Measurements from ENCODE around the gene GRAMD2A. TPM values are rescaled to one million over a fixed set of nuclear protein-coding genes. Genes with fewer than 3 reads are reported as not detected.

The GRAMD2A gene
- total RNA-seq, 2 donors from 2014 or later: 2.3 to 3.3 TPM

- Histone ChIP-seq H3K27ac (peak overlapping the region; percentile 7), H3K9me3 (no peaks in the 10 kb centered on the region), H3K4me3 (no peak overlapping the region), H3K27me3 (no peaks in the 10 kb centered on the region), H3K36me3 (peaks cover 4% of the 10 kb centered on the region), H3K9ac (ENCODE audit: low read depth in 2 of 2, low read length in 2 of 2) (no peak overlapping the region), H3K4me1 (peaks cover 4% of the 10 kb centered on the region)
- DNase-seq: peak; percentile 76
- TF ChIP-seq, protein P1, sequence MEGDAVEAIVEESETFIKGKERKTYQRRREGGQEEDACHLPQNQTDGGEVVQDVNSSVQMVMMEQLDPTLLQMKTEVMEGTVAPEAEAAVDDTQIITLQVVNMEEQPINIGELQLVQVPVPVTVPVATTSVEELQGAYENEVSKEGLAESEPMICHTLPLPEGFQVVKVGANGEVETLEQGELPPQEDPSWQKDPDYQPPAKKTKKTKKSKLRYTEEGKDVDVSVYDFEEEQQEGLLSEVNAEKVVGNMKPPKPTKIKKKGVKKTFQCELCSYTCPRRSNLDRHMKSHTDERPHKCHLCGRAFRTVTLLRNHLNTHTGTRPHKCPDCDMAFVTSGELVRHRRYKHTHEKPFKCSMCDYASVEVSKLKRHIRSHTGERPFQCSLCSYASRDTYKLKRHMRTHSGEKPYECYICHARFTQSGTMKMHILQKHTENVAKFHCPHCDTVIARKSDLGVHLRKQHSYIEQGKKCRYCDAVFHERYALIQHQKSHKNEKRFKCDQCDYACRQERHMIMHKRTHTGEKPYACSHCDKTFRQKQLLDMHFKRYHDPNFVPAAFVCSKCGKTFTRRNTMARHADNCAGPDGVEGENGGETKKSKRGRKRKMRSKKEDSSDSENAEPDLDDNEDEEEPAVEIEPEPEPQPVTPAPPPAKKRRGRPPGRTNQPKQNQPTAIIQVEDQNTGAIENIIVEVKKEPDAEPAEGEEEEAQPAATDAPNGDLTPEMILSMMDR (IDR thresholded peaks at IDR 0.05): no peak
- intact Hi-C loops (cut with DNase I): no loop called here
These were observed 39.7 kb upstream of the GRAMD2A start for GRCh38 chr15:72237029-72237852.

- intact Hi-C loops (cut with DNase I): no loop called here
- no peak overlapping the region for H3K9ac ChIP-seq (ENCODE audit: low read depth in 2 of 2, low read length in 2 of 2)
- no peak for DNase-seq
- H3K27me3 ChIP-seq: no peaks in the 10 kb centered on the region
- TF ChIP-seq, protein P1 (IDR thresholded peaks at IDR 0.05): no peak
- H3K36me3 ChIP-seq: no peaks in the 10 kb centered on the region
- H3K4me1 ChIP-seq: peaks cover 7% of the 10 kb centered on the region
- H3K9me3 ChIP-seq: no peaks in the 10 kb centered on the region
- H3K4me3 ChIP-seq: no peak overlapping the region
- H3K27ac ChIP-seq: peak overlapping the region; percentile 7
These were observed 38.9 kb upstream of the GRAMD2A start for GRCh38 chr15:72236381-72237003.

GRCh38 chr15:72235298-72235697 is 37.7 kb upstream of the GRAMD2A start:
- TF ChIP-seq, protein P1 (IDR thresholded peaks at IDR 0.05): no peak

GRCh38 chr15:72233769-72234168 is 36.2 kb upstream of the GRAMD2A start:
- H3K9me3 ChIP-seq: no peaks in the 10 kb centered on the region
- no peaks in the 10 kb centered on the region for H3K27me3 ChIP-seq
- TF ChIP-seq, protein P1 (IDR thresholded peaks at IDR 0.05): no peak
- H3K27ac ChIP-seq: no peak overlapping the region
- no peak for DNase-seq
- no peaks in the 10 kb centered on the region for H3K36me3 ChIP-seq
- intact Hi-C loops (cut with DNase I): loop anchor here (5.0 kb wide), 1 partner anchor 39 kb away; the partner anchor contains the start of gene PARP6
- peaks cover 8% of the 10 kb centered on the region for H3K4me1 ChIP-seq
- H3K4me3 ChIP-seq: no peak overlapping the region
- H3K9ac ChIP-seq (ENCODE audit: low read depth in 2 of 2, low read length in 2 of 2): no peak overlapping the region

More at GRCh38 chr15:72235298-72235697, 37.7 kb upstream of the GRAMD2A start:
- H3K27me3 ChIP-seq: no peaks in the 10 kb centered on the region
- H3K4me1 ChIP-seq: peaks cover 7% of the 10 kb centered on the region
- no peak for DNase-seq
- H3K4me3 ChIP-seq: no peak overlapping the region
- H3K9ac ChIP-seq (ENCODE audit: low read depth in 2 of 2, low read length in 2 of 2): no peak overlapping the region
- intact Hi-C loops (cut with DNase I): no loop called here
- H3K36me3 ChIP-seq: no peaks in the 10 kb centered on the region
- no peak overlapping the region for H3K27ac ChIP-seq
- H3K9me3 ChIP-seq: no peaks in the 10 kb centered on the region

DNA sequence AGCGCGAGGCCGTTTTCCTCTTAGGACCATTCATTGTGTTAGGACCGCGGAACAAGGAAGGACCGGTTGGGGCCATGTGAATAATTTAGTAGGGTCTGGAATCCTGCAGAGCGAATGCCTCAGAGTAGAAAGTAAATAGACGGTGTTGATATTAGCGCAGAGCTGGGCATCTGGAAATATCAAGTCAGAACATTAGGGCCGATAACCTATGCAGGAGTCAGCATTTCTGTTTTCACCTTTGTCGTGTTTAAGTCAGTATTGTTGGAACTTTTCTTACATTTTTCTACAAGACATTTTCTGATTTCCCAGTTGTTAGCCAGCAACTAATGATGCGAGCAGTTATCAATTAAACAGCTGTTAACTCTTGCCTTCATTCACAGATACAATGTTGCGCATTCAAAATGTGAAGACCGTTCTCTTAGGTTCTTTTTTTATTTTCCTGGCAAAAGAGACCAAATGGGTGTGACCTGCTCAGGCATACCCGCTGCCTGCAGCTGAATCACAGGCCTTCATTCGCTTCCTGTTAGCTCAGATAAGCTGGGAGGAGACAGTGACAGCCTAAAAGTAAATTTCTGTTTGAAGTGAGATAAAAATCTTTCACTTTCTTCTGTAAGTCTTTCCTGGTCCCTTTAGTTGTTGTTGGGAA is 34.4 kb upstream of the GRAMD2A start:
- H3K9me3 ChIP-seq: no peaks in the 10 kb centered on the region
- no peaks in the 10 kb centered on the region for H3K27me3 ChIP-seq
- intact Hi-C loops (cut with DNase I): loop anchor here (5.0 kb wide), 1 partner anchor 40 kb away; the partner anchor contains the start of gene PARP6
- TF ChIP-seq, protein P1 (IDR thresholded peaks at IDR 0.05): no peak
- H3K4me3 ChIP-seq: peak overlapping the region; percentile 87
- H3K36me3 ChIP-seq: no peaks in the 10 kb centered on the region
- DNase-seq: peak; percentile 69
- peak overlapping the region; percentile 99 for H3K27ac ChIP-seq
- H3K4me1 ChIP-seq: peaks cover 20% of the 10 kb centered on the region
- peak overlapping the region; percentile 82 to 98 for H3K9ac ChIP-seq (ENCODE audit: low read depth in 2 of 2, low read length in 2 of 2)
